Thyroid gland (tissue), 4 donors: Measurements from ENCODE around the gene ZNF26.

ENCODE experiments used
- CTCF ChIP-seq, 6 experiments: fragments of 200-600 bp in 3 of 6; fragments of 450-650 bp in 3 of 6; sonication (generic) in 3 of 6; IDR thresholded peaks; one replicate each; pipeline ENCODE4 v1.5.1; 2016 to 2019; ENCODE audit warnings: antibody characterized with exemption in 6 of 6, mild to moderate bottlenecking in 2 of 6, inconsistent platforms in 1 of 6, moderate library complexity in 1 of 6
- POLR2A ChIP-seq, 2 donors: fragments of 450-650 bp; IDR thresholded peaks; one replicate each; pipeline ENCODE4 v1.6.1; 2017; ENCODE audit warnings: antibody characterized with exemption in 2 of 2, mild to moderate bottlenecking in 2 of 2, moderate library complexity in 1 of 2

- no peak for TF ChIP-seq CTCF (IDR thresholded peaks at IDR 0.05)
- TF ChIP-seq POLR2A (IDR thresholded peaks at IDR 0.05), result no peak
Measured at GRCh38 chr12:132965796-132966195, 20.4 kb upstream of the ZNF26 start.
